Right lobe of liver (tissue), 4 donors: ENCODE measurements around the gene WSB1.

Experiments
- CTCF ChIP-seq, 4 donors: fragments of 200-600 bp in 3 of 4; fragments of 450-650 bp in 1 of 4; IDR thresholded peaks; one replicate each; pipeline versions ENCODE4 v1.5.1 to v1.8.0; 2016 to 2022; ENCODE audit warnings: antibody characterized with exemption in 4 of 4, mild to moderate bottlenecking in 2 of 4
- POLR2A ChIP-seq: fragments of 450-650 bp; IDR thresholded peaks from one replicate; pipeline ENCODE4 v1.6.1; 2017; ENCODE audit warnings: antibody characterized with exemption, mild to moderate bottlenecking
- donor health status: DM: no; HTN: no; CAD: no.
- donor health status: DM: no; HTN: no; CAD: no.
- donor health status: DM: no; HTN: yes; CAD: no.

- no peak for TF ChIP-seq CTCF (IDR thresholded peaks at IDR 0.05)
- no peak for TF ChIP-seq POLR2A
These were observed 60.2 kb downstream of the WSB1 start for GRCh38 chr17:27354051-27354490.
